ENCODE measurements around the gene PKD1.

DNA sequence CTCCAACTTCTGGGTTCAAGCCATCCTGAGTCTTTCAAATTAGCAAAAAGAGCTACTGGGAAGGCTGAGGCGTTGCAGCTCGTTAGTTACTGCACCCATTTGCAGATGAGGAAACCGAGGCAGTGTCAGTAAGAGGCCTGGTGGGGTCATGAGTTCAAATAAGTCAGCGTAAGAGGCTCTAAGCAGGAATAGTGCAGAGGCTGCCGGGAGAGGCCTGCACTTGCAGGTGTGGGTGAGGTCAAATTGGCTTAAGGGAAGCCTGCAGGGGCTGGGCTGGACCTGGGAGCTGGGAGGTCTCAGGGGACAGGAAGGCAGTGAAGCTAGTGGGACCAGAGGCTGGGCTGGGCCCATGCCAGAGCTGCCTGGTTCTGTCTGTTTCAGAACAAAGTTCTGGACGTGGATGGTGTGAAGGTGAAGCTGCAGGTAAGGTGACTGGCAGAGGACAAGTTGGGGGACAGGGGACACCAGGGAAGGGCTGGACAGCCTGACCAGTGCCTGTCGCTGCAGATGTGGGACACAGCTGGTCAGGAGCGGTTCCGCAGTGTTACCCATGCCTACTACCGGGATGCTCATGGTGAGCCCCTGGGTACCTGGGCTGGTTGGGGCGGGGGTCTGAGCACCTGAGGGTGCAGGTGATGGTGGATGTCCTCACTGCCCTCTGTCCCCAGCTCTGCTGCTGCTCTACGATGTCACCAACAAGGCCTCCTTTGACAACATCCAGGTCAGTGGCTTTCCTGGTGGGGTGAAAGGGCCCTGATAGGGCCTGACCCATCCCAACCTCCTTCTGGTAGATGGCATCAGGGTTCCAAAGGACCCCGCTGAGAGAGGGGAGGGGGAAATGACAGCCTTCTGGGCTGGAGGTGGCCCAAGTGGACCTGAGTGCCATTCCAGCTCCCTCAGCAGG is 15.7 kb upstream of the PKD1 start:
- TF ChIP-seq POLR2AphosphoS5 (IDR thresholded peaks at IDR 0.05) (no peak), EP300 (IDR thresholded peaks at IDR 0.05) (no peak), POLR2A (IDR thresholded peaks at IDR 0.05) (no peak)
- TF ChIP-seq, protein P1, sequence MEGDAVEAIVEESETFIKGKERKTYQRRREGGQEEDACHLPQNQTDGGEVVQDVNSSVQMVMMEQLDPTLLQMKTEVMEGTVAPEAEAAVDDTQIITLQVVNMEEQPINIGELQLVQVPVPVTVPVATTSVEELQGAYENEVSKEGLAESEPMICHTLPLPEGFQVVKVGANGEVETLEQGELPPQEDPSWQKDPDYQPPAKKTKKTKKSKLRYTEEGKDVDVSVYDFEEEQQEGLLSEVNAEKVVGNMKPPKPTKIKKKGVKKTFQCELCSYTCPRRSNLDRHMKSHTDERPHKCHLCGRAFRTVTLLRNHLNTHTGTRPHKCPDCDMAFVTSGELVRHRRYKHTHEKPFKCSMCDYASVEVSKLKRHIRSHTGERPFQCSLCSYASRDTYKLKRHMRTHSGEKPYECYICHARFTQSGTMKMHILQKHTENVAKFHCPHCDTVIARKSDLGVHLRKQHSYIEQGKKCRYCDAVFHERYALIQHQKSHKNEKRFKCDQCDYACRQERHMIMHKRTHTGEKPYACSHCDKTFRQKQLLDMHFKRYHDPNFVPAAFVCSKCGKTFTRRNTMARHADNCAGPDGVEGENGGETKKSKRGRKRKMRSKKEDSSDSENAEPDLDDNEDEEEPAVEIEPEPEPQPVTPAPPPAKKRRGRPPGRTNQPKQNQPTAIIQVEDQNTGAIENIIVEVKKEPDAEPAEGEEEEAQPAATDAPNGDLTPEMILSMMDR (IDR thresholded peaks at IDR 0.05), result no peak
